Neutrophil (primary cell): ENCODE data around the gene SUPT20H.

Source experiments
- H3K27ac ChIP-seq: fragments of 200-600 bp; sonication (generic); 2 replicates; pipeline ENCODE4 v1.5.1; 2016; ENCODE audit warnings: mild to moderate bottlenecking, moderate library complexity
- H3K27me3 ChIP-seq: fragments of 200-600 bp; sonication (generic); 2 replicates; pipeline ENCODE4 v1.6.0; 2016; ENCODE audit warnings: mild to moderate bottlenecking
- H3K36me3 ChIP-seq: fragments of 200-600 bp; sonication (generic); 2 replicates; pipeline ENCODE4 v1.5.1; 2017
- H3K4me1 ChIP-seq, 2 experiments: fragments of 200-600 bp in 1 of 2; sonication (generic) in 1 of 2; 1 replicate in 1 of 2; 2 replicates in 1 of 2; pipeline versions ENCODE4 v1.5.1 to v1.6.1; 2013 to 2016; ENCODE audit warnings: low read depth in 1 of 2, low read length in 1 of 2, mild to moderate bottlenecking in 1 of 2, moderate library complexity in 1 of 2; ENCODE audit not compliant: control insufficient read depth in 1 of 2, insufficient read depth in 1 of 2
- H3K4me3 ChIP-seq, 2 experiments: fragments of 200-600 bp in 1 of 2; sonication (generic) in 1 of 2; 1 replicate in 1 of 2; 2 replicates in 1 of 2; pipeline ENCODE4 v1.5.1; 2013 to 2016; ENCODE audit warnings: low read depth in 1 of 2, low read length in 1 of 2, mild to moderate bottlenecking in 1 of 2, moderate library complexity in 1 of 2
- H3K9me3 ChIP-seq: fragments of 200-600 bp; sonication (generic); 2 replicates; pipeline ENCODE4 v1.5.1; 2016
- TF ChIP-seq, protein P1 (sequence below): fragments of 200-600 bp; sonication (generic); IDR thresholded peaks from 2 replicates; pipeline ENCODE4 v1.5.1; 2016; ENCODE audit warnings: antibody characterized with exemption

The SUPT20H gene

DNA sequence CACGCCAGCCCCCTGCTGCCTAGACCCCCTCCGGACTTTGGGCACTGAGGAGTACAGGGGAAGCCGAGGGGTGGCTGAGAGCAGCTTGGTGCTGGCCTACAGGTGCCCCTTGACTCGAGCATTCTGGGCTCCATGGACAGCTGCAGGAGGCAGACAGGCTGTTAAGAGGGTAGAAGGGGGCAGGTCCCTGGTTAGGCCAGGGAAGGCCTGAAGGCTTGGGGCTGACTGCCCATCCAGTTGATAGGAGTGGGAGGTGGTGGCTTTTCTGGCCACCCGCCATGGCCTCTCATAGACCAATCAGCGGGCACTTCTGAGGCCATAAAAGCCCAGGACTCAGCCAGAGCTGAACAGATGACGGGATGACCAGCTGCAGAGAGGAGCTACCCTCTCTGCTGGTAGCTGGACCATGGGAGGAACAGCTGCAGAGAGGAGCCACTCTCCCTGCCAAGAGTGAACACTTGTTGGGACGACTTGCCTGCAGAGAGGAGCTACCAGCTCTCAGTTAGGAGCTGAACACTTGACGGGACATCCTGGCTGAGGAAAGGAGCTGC, 10.7 kb upstream of the SUPT20H start:
- Histone ChIP-seq H3K4me1 (peaks cover 5 to 8% of the 10 kb centered on the region in 2 experiments), H3K36me3 (no peaks in the 10 kb centered on the region), H3K4me3 (no peak overlapping the region), H3K9me3 (no peaks in the 10 kb centered on the region), H3K27ac (no peak overlapping the region), H3K27me3 (no peaks in the 10 kb centered on the region)
- TF ChIP-seq, protein P1, sequence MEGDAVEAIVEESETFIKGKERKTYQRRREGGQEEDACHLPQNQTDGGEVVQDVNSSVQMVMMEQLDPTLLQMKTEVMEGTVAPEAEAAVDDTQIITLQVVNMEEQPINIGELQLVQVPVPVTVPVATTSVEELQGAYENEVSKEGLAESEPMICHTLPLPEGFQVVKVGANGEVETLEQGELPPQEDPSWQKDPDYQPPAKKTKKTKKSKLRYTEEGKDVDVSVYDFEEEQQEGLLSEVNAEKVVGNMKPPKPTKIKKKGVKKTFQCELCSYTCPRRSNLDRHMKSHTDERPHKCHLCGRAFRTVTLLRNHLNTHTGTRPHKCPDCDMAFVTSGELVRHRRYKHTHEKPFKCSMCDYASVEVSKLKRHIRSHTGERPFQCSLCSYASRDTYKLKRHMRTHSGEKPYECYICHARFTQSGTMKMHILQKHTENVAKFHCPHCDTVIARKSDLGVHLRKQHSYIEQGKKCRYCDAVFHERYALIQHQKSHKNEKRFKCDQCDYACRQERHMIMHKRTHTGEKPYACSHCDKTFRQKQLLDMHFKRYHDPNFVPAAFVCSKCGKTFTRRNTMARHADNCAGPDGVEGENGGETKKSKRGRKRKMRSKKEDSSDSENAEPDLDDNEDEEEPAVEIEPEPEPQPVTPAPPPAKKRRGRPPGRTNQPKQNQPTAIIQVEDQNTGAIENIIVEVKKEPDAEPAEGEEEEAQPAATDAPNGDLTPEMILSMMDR, result no peak

DNA sequence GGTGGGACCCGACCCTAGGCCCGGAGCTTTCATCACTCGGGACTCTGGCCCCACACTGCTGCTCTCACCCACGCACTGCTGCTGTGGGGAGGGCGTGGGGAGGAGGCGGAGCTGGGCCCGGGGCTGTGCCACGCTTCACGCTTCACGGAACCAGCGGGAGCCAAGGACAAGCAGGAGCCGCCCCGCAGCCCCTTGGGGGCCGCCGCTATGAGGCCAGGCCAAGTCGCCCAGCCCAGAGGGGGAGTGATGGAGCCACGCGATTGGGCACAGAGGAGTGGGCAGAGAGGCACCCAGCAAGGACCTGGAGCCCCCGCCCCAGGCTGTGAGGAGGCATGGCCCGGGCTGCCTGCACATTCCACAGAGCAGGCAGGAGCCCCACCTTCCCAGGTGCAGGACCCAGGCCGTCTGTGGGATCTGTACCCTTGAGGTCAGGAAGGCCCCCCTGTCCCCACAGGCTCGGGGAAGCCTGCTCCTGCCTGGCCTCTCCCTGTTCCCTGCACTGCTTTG, 10.2 kb upstream of the SUPT20H start:
- H3K4me1 ChIP-seq, result peaks cover 0 to 2% of the 10 kb centered on the region in 2 experiments
- no peaks in the 10 kb centered on the region for H3K27me3 ChIP-seq
- TF ChIP-seq, protein P1, result no peak
- H3K9me3 ChIP-seq, result no peaks in the 10 kb centered on the region
- no peak overlapping the region for H3K4me3 ChIP-seq
- no peaks in the 10 kb centered on the region for H3K36me3 ChIP-seq
- H3K27ac ChIP-seq, result no peak overlapping the region

DNA sequence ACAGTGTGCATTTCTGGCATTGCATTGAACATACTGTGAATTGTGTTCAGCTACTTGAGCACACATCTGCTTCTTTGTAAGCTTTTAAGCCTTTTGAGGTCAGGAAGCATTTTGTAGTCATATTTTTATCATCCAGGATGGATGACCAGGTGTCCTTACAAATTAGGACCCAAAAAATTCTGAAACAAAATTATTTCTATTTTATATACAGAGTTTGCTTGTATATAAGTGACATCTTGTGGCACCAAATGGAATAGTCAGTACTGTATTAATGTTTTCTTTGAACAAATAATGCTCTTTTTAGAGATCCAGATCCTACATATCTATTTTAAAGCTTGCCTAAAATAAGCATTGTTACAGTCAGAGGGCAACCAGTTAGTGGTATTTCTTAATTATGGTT, 9.5 kb upstream of the SUPT20H start:
- Histone ChIP-seq H3K4me1 (no peaks in the 10 kb centered on the region), H3K36me3 (no peaks in the 10 kb centered on the region), H3K4me3 (no peak overlapping the region), H3K27ac (no peak overlapping the region), H3K9me3 (no peaks in the 10 kb centered on the region), H3K27me3 (no peaks in the 10 kb centered on the region)
- TF ChIP-seq, protein P1, result no peak

DNA sequence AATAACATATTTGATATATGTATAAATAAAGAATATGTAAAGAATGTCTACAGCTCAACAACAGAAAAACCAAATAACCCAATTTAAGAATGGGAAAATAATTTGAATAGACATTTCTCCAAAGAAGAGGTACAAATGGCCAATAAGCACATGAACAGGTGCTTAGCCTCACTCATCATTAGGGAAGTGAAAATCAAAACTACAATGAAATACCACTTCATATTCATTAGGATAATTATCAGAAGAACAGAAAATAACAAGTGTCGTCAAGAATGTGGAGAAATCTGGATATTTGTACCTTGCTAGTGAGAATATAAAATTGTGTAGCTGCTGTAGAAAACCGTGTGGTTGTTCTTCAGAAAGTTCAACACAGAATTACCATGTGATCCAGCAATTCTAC, 8.4 kb upstream of the SUPT20H start:
- TF ChIP-seq, protein P1, result no peak

DNA sequence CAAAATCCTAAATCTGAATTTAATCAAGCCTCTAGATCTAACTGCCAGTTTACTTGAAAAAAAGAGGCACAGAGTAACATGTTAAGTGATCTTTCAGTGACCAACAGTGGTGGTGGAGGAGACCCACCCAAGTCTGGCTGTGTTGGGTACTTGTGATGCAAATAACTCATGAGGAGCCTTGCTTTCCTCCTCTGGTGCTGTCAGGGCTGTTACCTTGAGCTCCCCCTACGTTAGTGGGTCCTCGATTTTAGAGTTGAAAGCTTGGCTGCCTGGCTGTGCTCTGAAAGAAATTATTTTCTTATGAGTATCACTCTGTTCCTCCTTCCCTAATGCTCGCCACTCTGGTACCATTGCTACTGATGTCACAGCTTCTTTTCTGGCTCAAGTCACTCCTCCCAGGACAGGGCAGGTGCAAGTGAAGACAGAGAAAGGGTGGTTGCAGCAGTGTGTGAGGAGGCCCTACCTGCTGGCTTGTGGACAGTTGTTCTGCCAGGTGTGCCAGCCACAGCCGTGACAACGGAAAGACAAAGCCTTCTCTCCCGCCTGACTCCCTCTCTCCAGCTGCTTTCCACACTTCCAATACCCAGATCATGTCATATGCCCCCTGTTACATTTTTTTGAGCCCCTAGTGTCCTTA, 6.5 kb upstream of the SUPT20H start:
- H3K27me3 ChIP-seq, result peaks cover 5% of the 10 kb centered on the region
- TF ChIP-seq, protein P1, result no peak
- H3K9me3 ChIP-seq, result no peaks in the 10 kb centered on the region
- H3K36me3 ChIP-seq, result no peaks in the 10 kb centered on the region
- H3K27ac ChIP-seq, result no peak overlapping the region
- H3K4me1 ChIP-seq, result no peaks in the 10 kb centered on the region
- H3K4me3 ChIP-seq, result no peak overlapping the region

More for the DNA sequence above, 8.4 kb upstream of the SUPT20H start:
- Histone ChIP-seq H3K27ac (no peak overlapping the region), H3K9me3 (no peaks in the 10 kb centered on the region), H3K36me3 (no peaks in the 10 kb centered on the region), H3K4me3 (no peak overlapping the region), H3K4me1 (no peaks in the 10 kb centered on the region), H3K27me3 (no peaks in the 10 kb centered on the region)
